Measurements from ENCODE around the gene TMC5. TPM values are rescaled to one million over a fixed set of nuclear protein-coding genes. Genes with fewer than 3 reads are reported as not detected.

TMC5 gene
- total RNA-seq, 1 donor, result under 0.01 TPM

DNA sequence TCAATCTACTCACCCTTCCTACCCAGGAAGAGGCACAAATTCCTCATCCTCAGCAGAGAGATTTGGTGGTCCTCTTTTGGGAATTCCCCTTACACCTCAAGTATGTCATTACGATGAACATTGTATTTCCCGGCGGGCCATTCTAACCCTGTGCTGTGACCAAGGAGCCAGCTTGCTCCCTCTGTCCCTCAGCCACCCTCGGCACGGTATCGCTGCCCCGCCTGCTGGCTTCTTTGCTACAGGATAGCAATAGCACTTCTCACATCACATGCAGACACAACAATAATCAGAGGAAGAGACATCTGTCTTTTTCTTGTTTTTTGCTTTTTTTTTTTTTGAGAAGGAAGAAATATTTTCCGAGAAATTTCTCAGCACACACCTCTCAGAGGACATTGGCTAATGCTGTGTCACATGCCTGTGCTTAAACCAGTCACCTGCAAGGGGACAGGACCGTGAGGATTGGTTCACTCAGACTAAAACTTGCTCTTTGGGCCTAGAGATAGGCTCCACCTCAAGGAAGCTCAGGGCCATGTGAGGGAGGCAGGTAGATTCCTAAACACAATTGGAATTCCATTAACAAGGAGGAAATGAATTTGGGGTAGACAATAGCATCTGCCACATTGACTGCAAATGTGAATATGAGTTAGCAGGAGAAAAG is 41.2 kb downstream of the TMC5 start:
- TF ChIP-seq, protein P1, sequence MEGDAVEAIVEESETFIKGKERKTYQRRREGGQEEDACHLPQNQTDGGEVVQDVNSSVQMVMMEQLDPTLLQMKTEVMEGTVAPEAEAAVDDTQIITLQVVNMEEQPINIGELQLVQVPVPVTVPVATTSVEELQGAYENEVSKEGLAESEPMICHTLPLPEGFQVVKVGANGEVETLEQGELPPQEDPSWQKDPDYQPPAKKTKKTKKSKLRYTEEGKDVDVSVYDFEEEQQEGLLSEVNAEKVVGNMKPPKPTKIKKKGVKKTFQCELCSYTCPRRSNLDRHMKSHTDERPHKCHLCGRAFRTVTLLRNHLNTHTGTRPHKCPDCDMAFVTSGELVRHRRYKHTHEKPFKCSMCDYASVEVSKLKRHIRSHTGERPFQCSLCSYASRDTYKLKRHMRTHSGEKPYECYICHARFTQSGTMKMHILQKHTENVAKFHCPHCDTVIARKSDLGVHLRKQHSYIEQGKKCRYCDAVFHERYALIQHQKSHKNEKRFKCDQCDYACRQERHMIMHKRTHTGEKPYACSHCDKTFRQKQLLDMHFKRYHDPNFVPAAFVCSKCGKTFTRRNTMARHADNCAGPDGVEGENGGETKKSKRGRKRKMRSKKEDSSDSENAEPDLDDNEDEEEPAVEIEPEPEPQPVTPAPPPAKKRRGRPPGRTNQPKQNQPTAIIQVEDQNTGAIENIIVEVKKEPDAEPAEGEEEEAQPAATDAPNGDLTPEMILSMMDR (IDR thresholded peaks at IDR 0.05; ENCODE audit: insufficient read depth, low read length), result no peak
- H3K4me3 ChIP-seq (ENCODE audit: low read depth, low read length), result no peak overlapping the region
- no peak for DNase-seq (ENCODE audit: low read depth)

DNA sequence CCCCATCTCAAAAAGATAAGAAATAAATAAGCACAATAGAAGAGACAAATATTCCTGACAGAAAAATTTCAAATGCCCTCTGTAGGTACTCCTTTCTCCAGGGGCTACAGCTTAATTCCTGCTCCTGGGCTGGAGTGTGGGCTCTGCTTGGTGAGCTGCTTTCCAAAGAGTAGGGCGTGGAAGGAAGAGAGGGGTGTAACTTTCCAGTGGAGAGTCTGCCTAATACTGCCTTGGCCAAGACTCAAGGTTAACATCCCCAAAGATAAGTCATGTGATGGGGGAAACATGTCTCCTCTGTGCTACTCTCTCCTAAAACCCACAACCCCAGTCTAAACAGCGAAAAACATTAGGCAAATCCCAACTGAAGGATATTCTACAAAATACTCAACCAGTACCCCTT is 42.7 kb downstream of the TMC5 start:
- H3K4me3 ChIP-seq (ENCODE audit: low read depth, low read length), result no peak overlapping the region
- DNase-seq (ENCODE audit: low read depth), result no peak
- TF ChIP-seq, protein P1 (IDR thresholded peaks at IDR 0.05; ENCODE audit: insufficient read depth, low read length), result no peak

DNA sequence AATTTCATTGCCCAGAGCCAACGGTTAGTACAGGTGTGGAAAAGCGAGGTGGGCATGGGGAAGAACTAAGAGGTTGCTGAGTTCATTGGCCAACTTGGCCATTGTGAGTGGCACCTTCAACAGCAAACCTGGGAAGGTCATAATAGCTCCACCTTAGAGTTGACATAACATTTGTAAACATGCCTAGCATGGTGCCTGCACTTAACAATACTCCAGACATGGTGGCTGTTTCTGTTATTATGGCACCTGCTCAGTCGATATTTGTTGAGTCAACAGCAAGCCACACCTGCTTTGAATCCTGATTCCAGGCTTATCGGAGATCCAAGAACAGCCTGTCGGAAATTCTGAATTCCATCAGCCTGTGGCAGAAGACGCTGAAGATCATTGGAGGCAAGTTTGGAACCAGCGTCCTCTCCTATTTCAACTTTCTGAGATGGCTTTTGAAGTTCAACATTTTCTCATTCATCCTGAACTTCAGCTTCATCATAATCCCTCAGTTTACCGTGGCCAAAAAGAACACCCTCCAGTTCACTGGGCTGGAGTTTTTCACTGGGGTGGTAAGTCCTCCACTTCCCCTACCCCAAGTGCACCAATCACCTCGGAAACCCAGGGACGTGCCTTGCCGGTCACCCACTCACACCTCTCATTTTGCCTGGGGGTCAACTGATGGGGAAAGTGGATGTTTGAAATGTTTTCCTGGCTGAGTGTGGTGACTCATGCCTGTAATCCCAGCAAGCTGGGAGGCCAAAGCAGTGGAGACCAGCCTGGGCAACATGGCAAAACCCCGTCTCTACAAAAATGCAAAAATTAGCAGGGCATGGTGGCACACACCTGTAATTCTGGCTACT is 46.0 kb downstream of the TMC5 start:
- TF ChIP-seq, protein P1 (IDR thresholded peaks at IDR 0.05; ENCODE audit: insufficient read depth, low read length), result no peak
- no peak for DNase-seq (ENCODE audit: low read depth)
- no peak overlapping the region for H3K4me3 ChIP-seq (ENCODE audit: low read depth, low read length)

DNA sequence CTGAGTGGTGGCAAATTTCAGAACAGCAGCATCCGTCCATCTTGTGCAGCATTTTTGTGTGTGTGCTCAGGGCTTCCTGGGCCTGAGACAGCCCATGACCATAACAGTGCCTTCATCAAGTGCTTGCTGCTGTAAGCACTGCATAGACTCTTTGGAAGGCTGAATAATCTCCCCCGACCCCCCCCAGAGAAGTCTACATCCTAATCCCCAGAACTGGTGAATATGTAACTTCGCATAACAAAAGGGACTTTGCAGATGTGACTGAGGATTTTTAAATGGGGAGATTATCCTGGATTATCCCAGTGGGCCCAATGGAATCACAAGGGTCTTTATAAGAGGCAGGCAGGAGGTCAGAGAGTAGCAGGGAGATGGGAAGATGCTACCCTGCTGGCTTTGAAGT is 50.6 kb downstream of the TMC5 start:
- DNase-seq (ENCODE audit: low read depth), result no peak
- no peak overlapping the region for H3K4me3 ChIP-seq (ENCODE audit: low read depth, low read length)
- TF ChIP-seq, protein P1 (IDR thresholded peaks at IDR 0.05; ENCODE audit: insufficient read depth, low read length), result no peak

DNA sequence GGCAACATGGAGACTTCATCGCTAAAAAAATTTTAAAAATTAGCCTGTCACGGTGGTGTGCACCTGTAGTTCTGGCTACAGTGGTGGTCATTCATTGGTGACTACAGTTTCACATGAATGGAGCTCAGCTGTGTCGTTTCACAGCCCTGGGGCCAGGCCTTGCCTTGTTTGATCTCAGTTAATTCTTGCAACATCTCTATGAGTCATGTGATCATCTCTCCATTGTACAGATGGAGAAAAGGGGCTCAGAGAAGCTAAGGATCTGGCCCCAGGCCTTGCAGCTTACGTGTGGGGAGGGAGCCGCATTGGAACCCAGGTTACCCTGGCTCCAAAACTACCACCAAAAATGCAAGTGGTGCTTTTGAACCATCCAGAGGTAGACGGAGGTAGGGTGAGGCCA is 54.8 kb downstream of the TMC5 start:
- TF ChIP-seq, protein P1 (IDR thresholded peaks at IDR 0.05; ENCODE audit: insufficient read depth, low read length), result no peak
- DNase-seq (ENCODE audit: low read depth), result no peak
- H3K4me3 ChIP-seq (ENCODE audit: low read depth, low read length), result no peak overlapping the region

DNA sequence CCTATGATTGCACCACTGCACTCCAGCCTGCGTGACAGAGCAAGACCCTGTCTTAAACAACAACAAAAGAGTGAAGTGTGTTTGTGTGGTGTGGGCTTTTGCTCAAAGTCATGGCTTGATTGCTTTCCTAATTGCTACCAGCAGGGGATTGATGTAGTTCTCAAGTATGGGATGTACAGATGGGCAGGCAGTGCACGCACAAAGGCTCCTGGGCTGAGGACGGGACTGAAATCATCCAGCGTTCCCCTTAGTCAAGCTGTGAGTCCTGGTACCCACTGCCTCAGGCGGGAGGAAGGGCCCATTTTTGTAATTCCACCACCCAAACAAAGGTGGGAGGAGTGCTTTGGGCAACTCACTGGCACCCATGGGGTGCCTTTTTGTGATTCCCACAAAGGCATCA is 56.9 kb downstream of the TMC5 start:
- TF ChIP-seq, protein P1 (IDR thresholded peaks at IDR 0.05; ENCODE audit: insufficient read depth, low read length), result no peak
- no peak overlapping the region for H3K4me3 ChIP-seq (ENCODE audit: low read depth, low read length)
- no peak for DNase-seq (ENCODE audit: low read depth)

Data from fibroblast of the aortic adventitia (primary cell).